DMS53 treated with DMSO at 0.1 percent for 48 hours (cell line): Measurements from ENCODE around the gene S100A13.
"Not testable (repeated sequence)": the region's sequence is repeated elsewhere in the genome, so short reads cannot be mapped to it uniquely, and the experiment has no call there.

Source experiments
- DNase-seq: peaks from one replicate; lab custom pipeline; 2025; ENCODE audit not compliant: unreplicated experiment; lab: John Stamatoyannopoulos, UW

The S100A13 gene

GRCh38 chr1:153575081-153575491, 52.2 kb downstream of the S100A13 start:
- DNase-seq, result not testable (repeated sequence)

GRCh38 chr1:153573351-153573750, 54.0 kb downstream of the S100A13 start:
- no peak for DNase-seq

GRCh38 chr1:153572569-153573015, 54.7 kb downstream of the S100A13 start:
- peak; percentile 83 for DNase-seq

GRCh38 chr1:153571706-153572105, 55.6 kb downstream of the S100A13 start:
- DNase-seq, result no peak

- peak; percentile 38 for DNase-seq
These were observed 56.4 kb downstream of the S100A13 start for GRCh38 chr1:153570874-153571273.

GRCh38 chr1:153569465-153569864, 57.8 kb downstream of the S100A13 start:
- no peak for DNase-seq
